HAP-1 (cell line): ENCODE results near the gene HIVEP3.

Experiments used
- DNase-seq, 2 experiments: peaks; one replicate each; pipeline ENCODE4 v3.0.0-alpha.2; 2016 to 2020; ENCODE audit warnings: low spot score in 2 of 2
- H3K27me3 ChIP-seq: fragments of 250-450 bp; sonication (Bioruptor Pico); 2 replicates; pipeline ENCODE4 v1.5.1; 2020; ENCODE audit warnings: low read depth, mild to moderate bottlenecking, moderate library complexity
- H3K36me3 ChIP-seq: fragments of 250-450 bp; sonication (Bioruptor Pico); replicated peaks from 2 replicates; pipeline ENCODE4 v1.5.1; 2020; ENCODE audit warnings: mild to moderate bottlenecking
- H3K4me1 ChIP-seq: fragments of 250-450 bp; sonication (Bioruptor Pico); 2 replicates; pipeline ENCODE4 v1.5.1; 2020; ENCODE audit warnings: mild to moderate bottlenecking
- H3K4me3 ChIP-seq: fragments of 250-450 bp; sonication (Bioruptor Pico); 2 replicates; pipeline ENCODE4 v1.5.1; 2020; ENCODE audit warnings: mild to moderate bottlenecking, moderate library complexity
- H3K9me3 ChIP-seq: fragments of 250-450 bp; sonication (Bioruptor Pico); 2 replicates; pipeline ENCODE4 v1.5.1; 2020; ENCODE audit warnings: mild to moderate bottlenecking, moderate library complexity
- in situ Hi-C: fragments of 300-500 bp; cut with MboI; formaldehyde crosslinking; loops from 3 replicates; pipeline ENCODE4 v1.14.3; 2020; ENCODE audit warnings: low sequenced_read_pairs, inconsistent platforms, mixed read lengths

The HIVEP3 gene

DNA sequence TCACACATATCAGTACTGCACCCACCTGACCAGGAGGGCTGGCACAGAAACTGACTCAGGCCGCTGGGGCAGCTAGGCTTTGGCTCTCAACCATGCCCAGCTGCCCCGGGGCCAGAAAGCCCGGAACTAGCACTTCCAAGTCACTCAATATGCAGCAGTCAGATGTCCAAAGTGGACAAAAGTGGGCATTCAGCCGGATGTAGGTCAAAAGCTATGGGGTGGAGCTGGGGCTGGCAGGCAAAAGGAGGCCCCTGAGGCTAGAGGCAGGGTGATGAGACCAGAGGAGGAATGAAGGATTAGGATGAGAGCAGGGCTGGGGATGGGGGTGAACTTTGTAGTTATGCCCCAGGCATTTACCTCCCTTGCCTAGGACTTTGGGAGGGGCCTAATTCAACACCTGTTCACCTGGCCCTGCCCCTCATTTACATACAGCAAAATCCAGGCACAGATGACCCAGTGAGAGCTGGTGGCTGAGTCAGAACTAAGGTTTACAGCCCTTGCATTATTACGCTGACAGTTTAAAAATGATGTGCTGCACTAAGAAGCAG is 403.5 kb downstream of the HIVEP3 start:
- H3K9me3 ChIP-seq: no peaks in the 10 kb centered on the region
- peaks cover 17% of the 10 kb centered on the region for H3K4me1 ChIP-seq
- no peaks in the 10 kb centered on the region for H3K36me3 ChIP-seq
- no peak overlapping the region for H3K4me3 ChIP-seq
- no peaks in the 10 kb centered on the region for H3K27me3 ChIP-seq
- in situ Hi-C loops: no loop called here
- DNase-seq: no peak

DNA sequence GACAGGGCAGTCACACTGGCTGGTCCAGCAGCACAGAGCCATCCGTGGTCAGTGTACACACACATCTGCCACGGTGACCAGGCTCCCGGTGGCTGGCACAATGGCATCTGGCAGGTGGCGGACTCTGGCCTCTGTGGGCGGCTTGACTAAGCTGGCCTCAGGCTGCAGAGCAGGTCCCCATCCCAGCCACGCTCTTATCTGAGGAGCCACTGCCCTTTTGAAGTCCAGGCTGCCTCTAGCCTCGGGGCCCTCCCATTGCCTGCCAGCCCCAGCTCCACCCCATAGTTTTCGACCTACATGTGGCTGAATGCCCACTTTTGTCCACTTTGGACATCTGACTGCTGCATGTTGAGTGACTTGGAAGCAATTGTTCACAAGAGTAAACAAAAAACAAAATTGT is 404.3 kb downstream of the HIVEP3 start:
- no peak for DNase-seq
- Histone ChIP-seq H3K9me3 (no peaks in the 10 kb centered on the region), H3K4me3 (no peak overlapping the region), H3K27me3 (no peaks in the 10 kb centered on the region), H3K36me3 (no peaks in the 10 kb centered on the region), H3K4me1 (peaks cover 17% of the 10 kb centered on the region)
- in situ Hi-C loops: no loop called here

DNA sequence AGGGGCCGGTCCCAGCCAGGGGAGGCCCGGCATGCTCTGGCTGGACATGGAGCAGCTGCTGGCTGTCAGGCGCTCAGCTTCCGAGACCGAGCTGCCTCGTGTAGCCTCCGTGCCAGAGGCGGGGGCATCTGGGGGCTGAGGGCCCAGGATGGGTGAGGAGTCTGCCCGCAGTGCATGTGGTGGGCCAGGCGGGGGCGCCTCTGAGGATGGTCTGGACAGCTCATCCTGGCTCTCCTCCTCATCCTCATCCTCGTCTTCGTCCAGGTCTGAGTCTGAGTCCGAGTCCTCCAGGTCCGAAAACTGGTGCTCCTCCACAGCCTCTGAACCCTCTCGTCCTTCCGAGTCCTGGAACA is 405.4 kb downstream of the HIVEP3 start:
- in situ Hi-C loops: no loop called here
- DNase-seq: peak in 1 of 2 experiments; percentile 62

DNA sequence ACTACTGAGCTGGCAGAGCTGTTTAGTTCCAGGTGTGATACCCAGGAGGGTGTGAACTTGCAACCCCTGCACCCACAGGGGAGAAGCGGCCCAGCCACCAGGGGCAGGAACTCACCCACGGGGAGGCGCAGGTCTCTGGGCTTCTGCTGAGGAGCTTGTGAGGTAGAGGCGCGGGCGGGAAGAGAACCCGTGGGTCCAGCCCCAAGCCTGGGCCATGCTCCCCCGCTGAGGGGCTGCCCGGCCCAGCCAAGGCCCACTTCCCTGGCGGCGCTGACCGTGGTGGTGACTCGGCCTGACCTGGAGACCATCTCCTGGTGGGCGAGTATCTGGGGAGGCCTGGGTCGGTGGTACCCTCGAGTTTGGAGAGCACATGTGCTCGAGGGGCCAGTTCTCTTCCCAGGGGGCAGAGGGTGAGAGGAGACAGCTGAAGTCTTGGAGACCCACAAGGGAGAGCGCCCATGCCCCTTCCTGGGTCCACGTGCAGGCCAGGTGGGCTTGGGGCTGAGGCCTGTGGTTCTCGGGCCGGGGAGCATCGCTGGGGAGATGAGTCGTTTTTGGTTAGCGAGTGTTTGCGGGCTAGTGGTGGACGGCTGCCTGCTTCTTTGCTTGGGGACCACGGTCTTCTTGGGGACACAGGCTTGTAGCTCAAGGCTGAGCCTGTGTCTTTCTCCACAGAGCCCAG is 405.9 kb downstream of the HIVEP3 start:
- in situ Hi-C loops: no loop called here
- H3K27me3 ChIP-seq: no peaks in the 10 kb centered on the region
- peaks cover 17% of the 10 kb centered on the region for H3K4me1 ChIP-seq
- no peak overlapping the region for H3K4me3 ChIP-seq
- no peaks in the 10 kb centered on the region for H3K9me3 ChIP-seq
- no peak for DNase-seq
- H3K36me3 ChIP-seq: no peaks in the 10 kb centered on the region

More for the DNA sequence above, 405.4 kb downstream of the HIVEP3 start:
- no peak overlapping the region for H3K4me3 ChIP-seq
- H3K27me3 ChIP-seq: no peaks in the 10 kb centered on the region
- peaks cover 17% of the 10 kb centered on the region for H3K4me1 ChIP-seq
- H3K9me3 ChIP-seq: no peaks in the 10 kb centered on the region
- H3K36me3 ChIP-seq: no peaks in the 10 kb centered on the region

DNA sequence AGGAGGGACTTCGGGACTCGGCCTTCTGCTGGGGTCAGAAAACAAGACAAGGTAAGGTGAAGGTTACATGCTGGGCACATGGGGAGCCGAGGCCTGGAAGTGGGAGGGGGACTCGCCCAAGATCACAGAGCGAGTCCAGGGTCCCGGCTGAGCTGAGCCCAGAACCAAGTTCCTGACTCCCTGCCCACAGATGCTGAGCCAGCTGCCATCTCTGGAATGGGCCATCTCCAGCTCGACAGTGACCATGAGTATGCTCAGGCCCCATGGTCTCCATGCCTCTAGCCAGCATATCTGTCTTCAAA is 407.5 kb downstream of the HIVEP3 start:
- H3K27me3 ChIP-seq: no peaks in the 10 kb centered on the region
- no peaks in the 10 kb centered on the region for H3K36me3 ChIP-seq
- in situ Hi-C loops: no loop called here
- DNase-seq: no peak
- peaks cover 14% of the 10 kb centered on the region for H3K4me1 ChIP-seq
- H3K4me3 ChIP-seq: no peak overlapping the region
- no peaks in the 10 kb centered on the region for H3K9me3 ChIP-seq

DNA sequence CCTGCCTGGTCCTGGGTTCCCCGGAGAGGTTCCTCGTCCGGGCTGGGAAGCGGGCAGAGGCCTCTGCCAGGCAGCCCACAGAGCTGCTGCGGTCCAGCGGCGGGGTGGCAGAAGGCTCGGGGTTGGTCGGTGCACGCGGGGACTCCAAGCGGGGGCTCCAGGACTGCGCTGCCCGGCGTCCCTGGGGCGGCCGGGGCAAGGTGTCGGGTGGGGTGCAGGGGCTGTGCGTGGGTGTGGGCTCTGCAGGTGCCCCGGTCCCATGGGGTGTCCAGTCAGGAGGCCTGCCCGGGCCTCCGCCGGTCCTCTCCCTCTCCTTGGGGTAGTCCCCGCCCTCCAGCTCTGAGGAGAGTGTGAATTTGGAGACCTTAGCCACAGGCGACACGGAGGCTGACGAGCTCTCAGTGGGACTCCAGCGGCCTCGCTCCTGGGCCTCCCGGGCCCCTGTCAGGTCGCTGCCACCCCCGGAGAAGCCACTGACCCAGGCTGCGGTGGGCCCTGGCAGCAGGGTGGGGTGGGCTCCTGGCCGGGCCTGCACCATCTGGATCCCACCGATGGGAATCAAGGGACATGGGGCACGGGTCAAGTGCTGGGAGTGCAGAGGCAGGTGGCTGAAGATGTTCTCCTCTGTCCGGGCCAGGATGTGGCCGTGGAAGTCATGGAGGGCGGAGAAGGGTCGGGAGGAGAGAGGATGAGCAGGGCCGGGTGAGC is 408.0 kb downstream of the HIVEP3 start:
- Histone ChIP-seq H3K4me3 (no peak overlapping the region), H3K27me3 (no peaks in the 10 kb centered on the region), H3K4me1 (peaks cover 14% of the 10 kb centered on the region), H3K9me3 (no peaks in the 10 kb centered on the region), H3K36me3 (no peaks in the 10 kb centered on the region)
- in situ Hi-C loops: no loop called here
- DNase-seq: no peak

DNA sequence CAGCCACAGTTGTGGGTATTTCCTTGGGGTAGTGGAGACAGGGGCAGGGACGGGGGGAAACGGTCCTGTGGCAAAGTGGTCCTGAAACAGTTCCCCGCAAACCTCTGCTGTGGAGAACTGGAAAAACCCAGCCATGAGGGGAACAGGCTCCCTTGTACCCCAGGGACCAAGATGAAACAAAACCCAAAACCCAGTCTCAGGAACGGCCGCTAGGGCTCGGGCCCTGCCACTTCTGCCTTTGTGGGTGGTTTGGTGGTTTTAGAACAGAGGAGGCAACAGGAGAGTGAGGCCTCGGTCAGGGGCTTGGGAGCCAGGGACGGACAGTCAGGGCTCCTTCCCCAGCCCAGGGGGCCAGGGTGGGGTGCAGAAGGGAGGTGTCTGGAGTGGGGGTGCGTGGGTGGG is 409.5 kb downstream of the HIVEP3 start:
- in situ Hi-C loops: no loop called here
- peaks cover 8% of the 10 kb centered on the region; the same call in 1 of the 2 replicates for H3K4me1 ChIP-seq
- DNase-seq: no peak
- no peaks in the 10 kb centered on the region for H3K9me3 ChIP-seq
- H3K36me3 ChIP-seq: no peaks in the 10 kb centered on the region
- no peak overlapping the region for H3K4me3 ChIP-seq
- no peaks in the 10 kb centered on the region for H3K27me3 ChIP-seq

DNA sequence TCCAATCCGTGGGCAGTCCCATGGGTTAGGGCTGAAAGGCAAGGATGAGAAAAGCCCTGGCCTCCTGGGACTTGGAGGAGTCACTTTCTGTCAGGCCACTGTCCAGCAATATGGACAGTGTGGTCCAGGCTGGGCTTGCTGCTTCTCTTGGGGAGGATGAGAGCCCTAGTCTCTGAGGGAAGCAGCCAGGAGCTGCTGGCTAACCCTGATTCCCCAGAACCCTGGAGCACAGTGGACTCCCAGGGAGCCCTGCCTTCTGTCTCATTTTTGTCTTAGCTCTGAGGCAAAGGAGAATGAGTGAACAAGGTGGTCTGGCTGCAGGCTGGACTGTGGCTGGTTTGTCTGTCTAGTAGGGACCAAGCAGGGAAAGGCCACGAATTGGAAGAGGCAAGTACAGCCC is 410.4 kb downstream of the HIVEP3 start:
- Histone ChIP-seq H3K27me3 (no peaks in the 10 kb centered on the region), H3K9me3 (no peaks in the 10 kb centered on the region), H3K36me3 (no peaks in the 10 kb centered on the region), H3K4me3 (no peak overlapping the region), H3K4me1 (peaks cover 8% of the 10 kb centered on the region; the same call in 1 of the 2 replicates)
- in situ Hi-C loops: no loop called here
- no peak for DNase-seq

DNA sequence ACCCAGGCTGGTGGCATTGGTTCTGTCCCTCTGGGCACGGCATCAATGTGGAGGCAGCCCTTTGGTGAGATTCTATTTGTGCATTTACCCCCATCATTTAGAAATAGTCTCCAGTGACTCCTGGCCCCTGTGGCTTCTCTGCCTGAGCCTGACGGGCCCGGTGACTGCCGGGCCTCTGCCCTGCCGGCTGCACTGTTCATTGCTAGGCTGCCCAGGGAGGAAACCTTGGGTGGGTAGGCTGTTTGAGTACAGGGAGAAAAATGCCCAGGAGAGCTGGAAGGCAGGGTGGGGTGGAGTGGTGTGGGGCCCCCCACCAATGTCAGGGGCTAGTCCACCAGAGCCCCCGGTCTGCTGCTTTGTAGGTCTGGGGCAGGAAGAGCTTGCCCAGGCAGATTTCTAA is 410.9 kb downstream of the HIVEP3 start:
- Histone ChIP-seq H3K4me1 (peaks cover 8% of the 10 kb centered on the region; the same call in 1 of the 2 replicates), H3K27me3 (no peaks in the 10 kb centered on the region), H3K36me3 (no peaks in the 10 kb centered on the region), H3K4me3 (no peak overlapping the region), H3K9me3 (no peaks in the 10 kb centered on the region)
- in situ Hi-C loops: no loop called here
- DNase-seq: no peak

DNA sequence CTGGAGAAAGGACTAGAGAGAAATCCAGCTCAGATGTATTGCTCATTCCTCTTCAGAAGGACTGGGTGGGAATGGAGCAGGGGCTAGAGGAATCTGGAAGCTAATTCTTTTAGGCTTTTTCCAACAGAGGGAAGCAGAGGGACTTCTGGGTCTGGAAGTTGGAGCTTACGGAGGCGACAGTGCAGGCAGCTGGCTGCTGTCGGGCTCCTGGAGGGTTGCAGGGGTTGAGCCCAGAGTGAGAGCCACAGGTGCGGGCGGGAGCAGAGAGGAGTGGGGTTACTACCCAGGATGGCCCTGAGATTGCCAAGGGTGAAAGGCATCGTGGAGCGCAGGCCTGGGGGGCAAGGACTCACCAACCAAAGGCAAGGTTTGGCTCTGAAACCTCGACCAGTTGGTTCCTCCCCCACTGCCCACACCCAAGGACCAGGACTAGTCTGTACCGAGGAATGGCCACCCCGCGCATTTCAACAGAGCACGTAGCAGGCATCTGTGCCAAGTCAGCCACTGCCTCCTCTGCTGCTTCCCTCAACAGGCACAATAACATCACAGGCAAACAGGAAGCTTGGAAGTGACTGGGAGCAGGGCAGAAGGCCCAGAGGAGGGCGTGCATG is 411.5 kb downstream of the HIVEP3 start:
- in situ Hi-C loops: no loop called here
- H3K4me1 ChIP-seq: peaks cover 8% of the 10 kb centered on the region; the same call in 1 of the 2 replicates
- H3K4me3 ChIP-seq: no peak overlapping the region
- H3K9me3 ChIP-seq: no peaks in the 10 kb centered on the region
- H3K36me3 ChIP-seq: no peaks in the 10 kb centered on the region
- H3K27me3 ChIP-seq: no peaks in the 10 kb centered on the region
- DNase-seq: no peak

DNA sequence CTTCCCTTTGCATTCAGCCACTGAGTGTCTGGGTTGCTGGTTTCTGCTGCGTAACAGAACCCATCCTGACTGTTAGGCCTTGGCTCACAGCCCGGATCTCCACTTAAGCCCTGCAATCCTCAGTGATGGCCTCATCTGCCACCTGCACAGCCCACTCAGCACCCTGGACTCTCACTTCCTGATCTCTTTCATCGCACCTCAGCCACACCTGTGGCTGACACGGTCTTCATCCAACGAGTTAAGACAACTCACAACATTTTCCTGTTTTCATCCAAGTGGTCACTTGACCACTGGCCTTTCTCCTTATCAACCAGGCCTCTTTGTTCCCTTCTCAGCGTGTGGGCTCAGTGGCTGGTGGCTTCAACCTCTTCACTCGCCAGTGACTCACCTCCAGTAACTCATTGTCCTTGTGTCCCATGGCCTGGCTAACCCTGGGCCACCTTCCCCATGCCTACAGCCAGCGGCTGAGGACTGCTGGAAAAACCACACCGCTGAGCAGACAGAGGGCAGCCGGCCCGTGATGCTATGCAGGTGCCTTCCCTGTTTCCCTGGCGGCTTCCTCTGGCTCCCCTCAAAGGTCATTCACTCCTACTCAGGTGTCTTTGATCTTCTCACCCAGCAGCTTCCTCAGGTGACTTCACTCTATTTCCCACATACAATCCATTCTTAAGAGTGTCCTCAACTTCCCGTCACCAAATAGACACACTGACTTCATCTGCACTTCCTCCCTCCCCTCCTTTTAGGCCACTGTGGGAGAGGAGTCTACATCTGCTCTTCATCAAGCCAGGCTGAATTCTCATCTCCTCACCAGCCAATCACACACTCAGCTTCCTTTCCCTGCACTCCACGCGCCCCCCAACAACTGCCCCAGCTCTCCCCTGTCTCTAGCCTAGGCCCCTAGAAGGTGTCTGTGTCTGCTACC is 414.3 kb downstream of the HIVEP3 start:
- in situ Hi-C loops: no loop called here
- H3K9me3 ChIP-seq: no peaks in the 10 kb centered on the region
- H3K4me1 ChIP-seq: peaks cover 8% of the 10 kb centered on the region; the same call in 1 of the 2 replicates
- no peaks in the 10 kb centered on the region for H3K27me3 ChIP-seq
- H3K4me3 ChIP-seq: no peak overlapping the region
- no peak for DNase-seq
- H3K36me3 ChIP-seq: no peaks in the 10 kb centered on the region

DNA sequence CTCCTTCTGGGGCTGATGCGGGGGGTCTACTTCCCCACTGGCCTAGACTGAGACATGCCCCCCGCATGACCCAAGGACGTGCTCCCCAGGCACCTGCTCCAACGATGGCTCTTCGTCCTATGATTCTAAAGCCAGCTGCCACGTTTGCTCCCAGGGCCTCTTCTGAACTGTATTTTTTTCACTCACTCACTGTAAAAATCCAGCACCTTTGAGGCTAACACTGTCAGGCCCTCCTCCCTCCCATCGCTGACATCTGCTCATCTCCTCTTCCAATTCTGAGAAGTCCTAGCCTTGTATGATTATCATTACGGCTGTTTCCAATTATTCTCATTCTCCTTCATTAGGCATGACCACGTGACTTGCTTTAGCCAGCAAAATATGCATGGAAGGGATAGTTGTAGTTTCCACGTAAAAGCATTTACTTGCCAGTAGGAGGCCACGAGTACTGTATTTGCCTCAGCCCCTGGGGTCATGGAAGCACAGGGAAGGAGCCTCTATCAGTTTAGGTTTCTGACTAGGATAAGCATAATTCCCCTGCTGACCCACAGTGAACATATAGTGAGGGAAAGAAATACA is 415.1 kb downstream of the HIVEP3 start:
- in situ Hi-C loops: no loop called here
- Histone ChIP-seq H3K4me1 (peaks cover 8% of the 10 kb centered on the region; the same call in 1 of the 2 replicates), H3K27me3 (no peaks in the 10 kb centered on the region), H3K9me3 (no peaks in the 10 kb centered on the region), H3K36me3 (no peaks in the 10 kb centered on the region), H3K4me3 (no peak overlapping the region)
- no peak for DNase-seq

DNA sequence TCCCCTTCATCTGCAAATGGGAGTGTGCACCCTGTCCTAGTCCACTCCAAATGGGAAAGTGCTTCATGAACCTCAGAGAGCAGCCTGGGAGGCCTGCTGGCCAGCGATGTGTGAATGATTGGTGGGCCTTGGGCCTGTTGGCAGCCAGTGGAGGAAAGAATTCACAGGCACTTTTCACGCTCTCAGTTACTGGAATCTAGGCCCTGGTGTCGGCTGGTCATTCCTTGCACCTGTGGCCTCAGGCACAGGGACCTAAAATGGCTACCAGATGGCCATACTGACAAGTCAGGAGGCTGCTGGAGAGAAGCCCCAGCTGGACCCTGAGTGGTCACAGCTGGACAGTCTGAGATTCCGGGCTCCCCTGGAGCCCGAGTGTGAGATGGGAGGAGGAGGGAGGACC is 415.8 kb downstream of the HIVEP3 start:
- no peak overlapping the region for H3K4me3 ChIP-seq
- no peaks in the 10 kb centered on the region for H3K27me3 ChIP-seq
- H3K9me3 ChIP-seq: no peaks in the 10 kb centered on the region
- peaks cover 8% of the 10 kb centered on the region; the same call in 1 of the 2 replicates for H3K4me1 ChIP-seq
- DNase-seq: no peak
- in situ Hi-C loops: no loop called here
- no peaks in the 10 kb centered on the region for H3K36me3 ChIP-seq
